C4-2B (cell line): ENCODE measurements around the gene FUT8.

Source experiments
- H3K27ac ChIP-seq: fragments of 450-650 bp; 2 replicates; pipeline ENCODE4 v1.5.1; 2017
- CTCF ChIP-seq: fragments of 450-650 bp; conservative IDR thresholded peaks from 2 replicates; pipeline ENCODE4 v1.5.1; 2017; ENCODE audit warnings: mild to moderate bottlenecking
- ZFX ChIP-seq: fragments of 450-650 bp; IDR thresholded peaks from 2 replicates; pipeline ENCODE4 v1.6.1; 2017

The FUT8 gene

GRCh38 chr14:65560340-65561027 is 148.0 kb downstream of the FUT8 start:
- no peak overlapping the region for H3K27ac ChIP-seq
- TF ChIP-seq CTCF (no peak), ZFX (no peak)

GRCh38 chr14:65564370-65564769 is 151.8 kb downstream of the FUT8 start:
- TF ChIP-seq ZFX = no peak
- TF ChIP-seq CTCF = no peak
- no peak overlapping the region for H3K27ac ChIP-seq

- TF ChIP-seq ZFX = no peak
- no peak for TF ChIP-seq CTCF
- H3K27ac ChIP-seq = no peak overlapping the region
Observed at GRCh38 chr14:65565948-65566347, 153.4 kb downstream of the FUT8 start.

GRCh38 chr14:65566820-65567522 is 154.4 kb downstream of the FUT8 start:
- no peak overlapping the region for H3K27ac ChIP-seq
- TF ChIP-seq ZFX = no peak
- TF ChIP-seq CTCF = no peak

- H3K27ac ChIP-seq = no peak overlapping the region
- TF ChIP-seq ZFX (no peak), CTCF (no peak)
Observed at GRCh38 chr14:65574611-65575010, 162.1 kb downstream of the FUT8 start.

- TF ChIP-seq CTCF (no peak), ZFX (no peak)
- H3K27ac ChIP-seq = no peak overlapping the region
Observed at GRCh38 chr14:65575389-65575788, 162.9 kb downstream of the FUT8 start.

- H3K27ac ChIP-seq = no peak overlapping the region
- no peak for TF ChIP-seq ZFX
- no peak for TF ChIP-seq CTCF
Observed at GRCh38 chr14:65580973-65581372, 168.4 kb downstream of the FUT8 start.
